ENCODE results near the gene TRIM71.

The TRIM71 gene

DNA sequence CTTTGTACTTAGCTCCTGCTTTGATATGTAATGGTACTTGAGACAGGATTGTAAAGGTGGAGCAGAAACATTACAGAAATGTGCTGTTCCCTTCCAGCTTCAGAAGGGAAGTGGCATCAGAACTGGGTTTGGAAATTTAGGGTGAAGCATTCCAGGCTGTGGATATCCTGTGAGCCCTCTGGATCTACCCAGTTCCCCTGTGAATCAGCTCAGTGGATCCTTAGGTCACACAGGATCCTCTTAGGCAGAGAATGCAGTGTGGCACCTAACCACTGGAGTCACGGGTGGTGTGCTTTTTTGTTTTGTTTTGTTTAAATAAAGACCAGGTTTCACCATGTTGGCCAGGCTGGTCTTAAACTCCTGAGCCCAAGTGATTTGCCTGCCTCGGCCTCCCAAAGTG lies 66.0 kb downstream of the TRIM71 start:
- no peak overlapping the region for H3K4me3 ChIP-seq (ENCODE audit: low read depth, low read length)
- no peak for TF ChIP-seq CTCF (IDR thresholded peaks at IDR 0.05; ENCODE audit: borderline replicate concordance, insufficient read depth, low read depth, low read length)

GRCh38 chr3:32884591-32884990 lies 66.8 kb downstream of the TRIM71 start:
- no peak overlapping the region for H3K4me3 ChIP-seq (ENCODE audit: low read depth, low read length)
- no peak for TF ChIP-seq CTCF (IDR thresholded peaks at IDR 0.05; ENCODE audit: borderline replicate concordance, insufficient read depth, low read depth, low read length)

- H3K4me3 ChIP-seq (ENCODE audit: low read depth, low read length), result no peak overlapping the region
- no peak for TF ChIP-seq CTCF (IDR thresholded peaks at IDR 0.05; ENCODE audit: borderline replicate concordance, insufficient read depth, low read depth, low read length)
Observed at GRCh38 chr3:32885283-32885901, 67.6 kb downstream of the TRIM71 start.

- TF ChIP-seq CTCF (IDR thresholded peaks at IDR 0.05; ENCODE audit: borderline replicate concordance, insufficient read depth, low read depth, low read length), result no peak
- H3K4me3 ChIP-seq (ENCODE audit: low read depth, low read length), result no peak overlapping the region
Observed at GRCh38 chr3:32886296-32886695, 68.5 kb downstream of the TRIM71 start.

- no peak overlapping the region for H3K4me3 ChIP-seq (ENCODE audit: low read depth, low read length)
- TF ChIP-seq CTCF (IDR thresholded peaks at IDR 0.05; ENCODE audit: borderline replicate concordance, insufficient read depth, low read depth, low read length), result no peak
Observed at GRCh38 chr3:32886911-32887310, 69.1 kb downstream of the TRIM71 start.

DNA sequence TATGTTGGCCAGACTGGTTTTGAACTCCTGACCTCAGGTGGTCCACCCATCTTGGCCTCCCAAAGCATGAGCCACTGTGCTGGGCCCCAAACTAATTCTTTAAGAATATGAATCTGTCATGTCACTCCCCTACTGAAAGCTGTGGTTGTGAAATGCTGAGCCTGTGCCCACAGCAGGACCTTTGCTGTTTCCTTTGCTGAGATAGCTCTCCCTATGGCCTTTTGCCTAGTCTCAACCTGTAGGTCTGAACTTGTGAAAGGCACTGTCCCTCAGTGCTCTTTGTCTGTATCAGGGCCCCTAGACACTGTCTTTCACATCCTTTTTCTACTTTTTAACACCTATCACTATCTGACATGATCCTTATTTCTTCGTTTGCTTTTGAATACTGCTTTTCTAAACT lies 70.9 kb downstream of the TRIM71 start:
- TF ChIP-seq CTCF (IDR thresholded peaks at IDR 0.05; ENCODE audit: borderline replicate concordance, insufficient read depth, low read depth, low read length), result no peak

DNA sequence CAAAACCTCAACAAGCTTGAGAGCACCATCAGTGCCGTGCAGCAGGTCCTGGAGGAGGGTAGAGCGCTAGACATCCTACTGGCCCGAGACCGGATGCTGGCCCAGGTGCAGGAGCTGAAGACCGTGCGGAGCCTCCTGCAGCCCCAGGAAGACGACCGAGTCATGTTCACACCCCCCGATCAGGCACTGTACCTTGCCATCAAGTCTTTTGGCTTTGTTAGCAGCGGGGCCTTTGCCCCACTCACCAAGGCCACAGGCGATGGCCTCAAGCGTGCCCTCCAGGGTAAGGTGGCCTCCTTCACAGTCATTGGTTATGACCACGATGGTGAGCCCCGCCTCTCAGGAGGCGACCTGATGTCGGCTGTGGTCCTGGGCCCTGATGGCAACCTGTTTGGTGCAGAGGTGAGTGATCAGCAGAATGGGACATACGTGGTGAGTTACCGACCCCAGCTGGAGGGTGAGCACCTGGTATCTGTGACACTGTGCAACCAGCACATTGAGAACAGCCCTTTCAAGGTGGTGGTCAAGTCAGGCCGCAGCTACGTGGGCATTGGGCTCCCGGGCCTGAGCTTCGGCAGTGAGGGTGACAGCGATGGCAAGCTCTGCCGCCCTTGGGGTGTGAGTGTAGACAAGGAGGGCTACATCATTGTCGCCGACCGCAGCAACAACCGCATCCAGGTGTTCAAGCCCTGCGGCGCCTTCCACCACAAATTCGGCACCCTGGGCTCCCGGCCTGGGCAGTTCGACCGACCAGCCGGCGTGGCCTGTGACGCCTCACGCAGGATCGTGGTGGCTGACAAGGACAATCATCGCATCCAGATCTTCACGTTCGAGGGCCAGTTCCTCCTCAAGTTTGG lies 72.9 kb downstream of the TRIM71 start:
- H3K4me3 ChIP-seq (ENCODE audit: low read depth, low read length), result no peak overlapping the region
- TF ChIP-seq CTCF (IDR thresholded peaks at IDR 0.05; ENCODE audit: borderline replicate concordance, insufficient read depth, low read depth, low read length), result no peak

More for the DNA sequence above, 70.9 kb downstream of the TRIM71 start:
- H3K4me3 ChIP-seq (ENCODE audit: low read depth, low read length), result no peak overlapping the region
